Retinal pigment epithelial cell (primary cell): ENCODE measurements around the gene LSMEM2.

Experiments
- DNase-seq: peaks from one replicate; pipeline ENCODE4 v3.0.0-alpha.2; 2010; ENCODE audit warnings: low read depth
- H3K4me3 ChIP-seq: 2 replicates; pipeline ENCODE4 v1.5.1; 2011; ENCODE audit warnings: mild to moderate bottlenecking, low read length, control low read depth, moderate library complexity
- TF ChIP-seq, protein P1 (sequence below): conservative IDR thresholded peaks from 2 replicates; pipeline ENCODE4 v1.5.1; 2011; ENCODE audit warnings: low read depth, low read length, control low read depth, inconsistent platforms

LSMEM2 gene

DNA sequence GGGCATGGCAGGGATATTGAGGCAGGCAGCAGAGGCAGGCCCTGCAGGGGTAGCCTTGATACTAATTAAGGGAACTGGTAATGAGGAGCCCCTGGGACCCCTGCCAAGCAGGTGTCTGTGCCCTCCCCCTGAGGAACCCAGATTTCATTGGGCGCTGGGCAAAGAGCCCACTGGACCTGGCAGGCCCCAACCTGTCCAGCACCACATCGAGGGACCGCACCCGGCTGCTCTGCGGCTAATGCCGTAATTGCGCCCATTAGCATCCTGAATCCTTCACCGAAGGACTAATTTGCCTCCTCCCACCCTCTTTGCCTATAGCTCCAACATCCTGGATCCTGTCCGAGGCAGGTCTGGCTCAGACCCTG is 23.7 kb upstream of the LSMEM2 start:
- TF ChIP-seq, protein P1, sequence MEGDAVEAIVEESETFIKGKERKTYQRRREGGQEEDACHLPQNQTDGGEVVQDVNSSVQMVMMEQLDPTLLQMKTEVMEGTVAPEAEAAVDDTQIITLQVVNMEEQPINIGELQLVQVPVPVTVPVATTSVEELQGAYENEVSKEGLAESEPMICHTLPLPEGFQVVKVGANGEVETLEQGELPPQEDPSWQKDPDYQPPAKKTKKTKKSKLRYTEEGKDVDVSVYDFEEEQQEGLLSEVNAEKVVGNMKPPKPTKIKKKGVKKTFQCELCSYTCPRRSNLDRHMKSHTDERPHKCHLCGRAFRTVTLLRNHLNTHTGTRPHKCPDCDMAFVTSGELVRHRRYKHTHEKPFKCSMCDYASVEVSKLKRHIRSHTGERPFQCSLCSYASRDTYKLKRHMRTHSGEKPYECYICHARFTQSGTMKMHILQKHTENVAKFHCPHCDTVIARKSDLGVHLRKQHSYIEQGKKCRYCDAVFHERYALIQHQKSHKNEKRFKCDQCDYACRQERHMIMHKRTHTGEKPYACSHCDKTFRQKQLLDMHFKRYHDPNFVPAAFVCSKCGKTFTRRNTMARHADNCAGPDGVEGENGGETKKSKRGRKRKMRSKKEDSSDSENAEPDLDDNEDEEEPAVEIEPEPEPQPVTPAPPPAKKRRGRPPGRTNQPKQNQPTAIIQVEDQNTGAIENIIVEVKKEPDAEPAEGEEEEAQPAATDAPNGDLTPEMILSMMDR = no peak
- DNase-seq = no peak
- H3K4me3 ChIP-seq = no peak overlapping the region

DNA sequence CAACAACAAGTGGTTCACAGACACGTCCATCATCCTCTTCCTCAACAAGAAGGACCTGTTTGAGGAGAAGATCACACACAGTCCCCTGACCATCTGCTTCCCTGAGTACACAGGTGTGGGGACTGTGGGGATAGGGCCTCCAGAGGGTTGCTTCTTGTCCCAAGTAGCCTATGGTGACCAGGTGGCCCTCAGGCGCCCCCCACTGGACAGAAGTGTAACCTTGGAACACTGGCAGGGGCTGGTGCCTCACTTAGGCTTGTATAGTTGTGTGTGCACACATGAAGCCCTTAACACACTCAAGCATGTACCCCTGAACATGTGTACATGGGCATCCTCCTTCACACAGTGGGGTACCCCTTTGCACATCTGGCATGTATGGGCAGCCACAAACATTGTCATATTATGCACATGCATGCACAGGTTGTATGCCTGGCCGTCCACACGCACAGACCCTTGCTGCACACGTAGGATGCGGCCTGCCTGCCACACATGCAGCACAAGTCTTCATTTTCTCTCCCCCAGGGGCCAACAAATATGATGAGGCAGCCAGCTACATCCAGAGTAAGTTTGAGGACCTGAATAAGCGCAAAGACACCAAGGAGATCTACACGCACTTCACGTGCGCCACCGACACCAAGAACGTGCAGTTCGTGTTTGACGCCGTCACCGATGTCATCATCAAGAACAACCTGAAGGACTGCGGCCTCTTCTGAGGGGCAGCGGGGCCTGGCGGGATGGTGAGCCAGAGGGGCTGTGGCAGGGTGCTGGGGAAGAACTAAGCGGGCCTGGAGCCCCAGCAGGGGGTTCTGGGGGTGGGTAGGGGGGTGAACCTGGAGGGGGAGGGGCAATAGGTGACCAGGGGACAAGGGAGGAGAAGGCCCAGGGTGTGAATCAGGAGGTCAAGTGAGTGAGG is 21.7 kb upstream of the LSMEM2 start:
- no peak overlapping the region for H3K4me3 ChIP-seq
- TF ChIP-seq, protein P1 = peak; percentile 69
- no peak for DNase-seq

GRCh38 chr3:50258029-50258680 is 20.7 kb upstream of the LSMEM2 start:
- H3K4me3 ChIP-seq = no peak overlapping the region
- TF ChIP-seq, protein P1 = no peak
- DNase-seq = no peak

- H3K4me3 ChIP-seq = no peak overlapping the region
- no peak for DNase-seq
- TF ChIP-seq, protein P1 = peak; percentile 9
These were observed 19.9 kb upstream of the LSMEM2 start for GRCh38 chr3:50258979-50259378.

- TF ChIP-seq, protein P1 = no peak
These were observed 19.4 kb upstream of the LSMEM2 start for GRCh38 chr3:50259432-50260026.

GRCh38 chr3:50260027-50260941 is 18.6 kb upstream of the LSMEM2 start:
- TF ChIP-seq, protein P1 = peak; percentile 77
- H3K4me3 ChIP-seq = peak overlapping the region; percentile 41
- peak; percentile 71 for DNase-seq

More at GRCh38 chr3:50259432-50260026, 19.4 kb upstream of the LSMEM2 start:
- no peak overlapping the region for H3K4me3 ChIP-seq
- DNase-seq = no peak
